H9 (cell line): Measurements from ENCODE around the gene FAM180B. TPM values are rescaled to one million over a fixed set of nuclear protein-coding genes. Genes with fewer than 3 reads are reported as not detected.
A peak's percentile ranks its signal among the peaks of the same experiment; 100 is the strongest.

Experiments used
- DNase-seq: peaks from one replicate; pipeline ENCODE4 v3.0.0-alpha.2; 2017
- H2AFZ ChIP-seq: one replicate; pipeline ENCODE4 v1.6.1; 2013; ENCODE audit warnings: mild to moderate bottlenecking, low read length, control low read depth, moderate library complexity
- H2AK5ac ChIP-seq: 2 replicates; pipeline ENCODE4 v1.6.1; 2013; ENCODE audit warnings: low read length, control low read depth, mixed read lengths; ENCODE audit not compliant: insufficient read length
- H2BK120ac ChIP-seq: one replicate; pipeline ENCODE4 v1.6.1; 2013; ENCODE audit warnings: low read depth, mild to moderate bottlenecking, low read length, control low read depth, inconsistent platforms; ENCODE audit not compliant: poor library complexity, severe bottlenecking
- H2BK12ac ChIP-seq: 2 replicates; pipeline ENCODE4 v1.6.1; 2013; ENCODE audit warnings: low read length, control low read depth, mixed read lengths, low read depth; ENCODE audit not compliant: insufficient read length
- H2BK15ac ChIP-seq: 2 replicates; pipeline ENCODE4 v1.6.1; 2013; ENCODE audit warnings: low read depth, low read length, control low read depth
- H2BK20ac ChIP-seq: one replicate; pipeline ENCODE4 v1.6.1; 2013; ENCODE audit warnings: low read depth, mild to moderate bottlenecking, low read length, control low read depth, inconsistent platforms; ENCODE audit not compliant: poor library complexity, severe bottlenecking
- H2BK5ac ChIP-seq: 2 replicates; pipeline ENCODE4 v1.6.1; 2013; ENCODE audit warnings: low read length, control low read depth, mixed read lengths; ENCODE audit not compliant: insufficient read length
- H3K14ac ChIP-seq: 2 replicates; pipeline ENCODE4 v1.6.1; 2013; ENCODE audit warnings: low read length, control low read depth; ENCODE audit not compliant: insufficient read depth
- H3K18ac ChIP-seq: 2 replicates; pipeline ENCODE4 v1.6.1; 2013; ENCODE audit warnings: low read depth, mild to moderate bottlenecking, mixed read lengths, low read length, control low read depth; ENCODE audit not compliant: insufficient read length
- H3K23ac ChIP-seq: 2 replicates; pipeline ENCODE4 v1.6.1; 2013; ENCODE audit warnings: low read length, control low read depth, mixed read lengths, low read depth; ENCODE audit not compliant: insufficient read length
- H3K23me2 ChIP-seq: 2 replicates; pipeline ENCODE4 v1.6.1; 2013; ENCODE audit warnings: low read depth, mild to moderate bottlenecking, mixed read lengths, low read length, control low read depth; ENCODE audit not compliant: insufficient read length, poor library complexity, severe bottlenecking
- H3K27ac ChIP-seq: 2 replicates; pipeline ENCODE4 v1.5.1; 2013; ENCODE audit warnings: low read length, control low read depth, mixed read lengths, low read depth; ENCODE audit not compliant: insufficient read length
- H3K27me3 ChIP-seq: 2 replicates; pipeline ENCODE4 v1.6.1; 2013; ENCODE audit warnings: low read length, control low read depth, inconsistent platforms; ENCODE audit not compliant: insufficient read depth
- H3K4ac ChIP-seq: 2 replicates; pipeline ENCODE4 v1.6.1; 2013; ENCODE audit warnings: low read depth, mild to moderate bottlenecking, control low read depth, inconsistent platforms, low read length, moderate library complexity
- H3K4me1 ChIP-seq: 2 replicates; pipeline ENCODE4 v1.6.1; 2013; ENCODE audit warnings: low read length, control low read depth, inconsistent platforms; ENCODE audit not compliant: insufficient read depth
- H3K4me2 ChIP-seq: 2 replicates; pipeline ENCODE4 v1.6.1; 2013; ENCODE audit warnings: low read length, control low read depth, mixed read lengths; ENCODE audit not compliant: insufficient read length, insufficient read depth
- H3K56ac ChIP-seq: 2 replicates; pipeline ENCODE4 v1.6.1; 2013; ENCODE audit warnings: low read depth, mild to moderate bottlenecking, mixed read lengths, low read length, control low read depth; ENCODE audit not compliant: insufficient read length
- H3K79me1 ChIP-seq: 2 replicates; pipeline ENCODE4 v1.6.1; 2013; ENCODE audit warnings: low read depth, mild to moderate bottlenecking, moderate library complexity, low read length, control low read depth, inconsistent platforms; ENCODE audit not compliant: insufficient read depth, poor library complexity, severe bottlenecking
- H3K79me2 ChIP-seq: 2 replicates; pipeline ENCODE4 v1.6.1; 2013; ENCODE audit warnings: low read length, control low read depth, inconsistent platforms; ENCODE audit not compliant: insufficient read depth
- H3K9ac ChIP-seq: 2 replicates; pipeline ENCODE4 v1.6.1; 2013; ENCODE audit warnings: low read length, control low read depth, mixed read lengths; ENCODE audit not compliant: insufficient read length; ENCODE audit errors: extremely low read depth
- H3K9me3 ChIP-seq: one replicate; pipeline ENCODE4 v1.6.1; 2013; ENCODE audit warnings: low read depth, low read length, inconsistent platforms; ENCODE audit not compliant: control insufficient read depth
- H3T11ph ChIP-seq: one replicate; pipeline ENCODE4 v1.6.1; 2013; ENCODE audit warnings: mild to moderate bottlenecking, low read length, control low read depth, inconsistent platforms
- H4K20me1 ChIP-seq: one replicate; pipeline ENCODE4 v1.6.1; 2013; ENCODE audit not compliant: control insufficient read depth, insufficient read length, insufficient read depth
- H4K5ac ChIP-seq: 2 replicates; pipeline ENCODE4 v1.6.1; 2013; ENCODE audit warnings: low read depth, mild to moderate bottlenecking, mixed read lengths, low read length, control low read depth; ENCODE audit not compliant: insufficient read length
- H4K8ac ChIP-seq: replicated peaks from 2 replicates; pipeline ENCODE4 v1.6.1; 2013; ENCODE audit warnings: low read length, control low read depth, mixed read lengths, low read depth; ENCODE audit not compliant: insufficient read length
- H4K91ac ChIP-seq: 2 replicates; pipeline ENCODE4 v1.6.1; 2013; ENCODE audit warnings: low read depth, mild to moderate bottlenecking, moderate library complexity, mixed read lengths, low read length, control low read depth; ENCODE audit not compliant: insufficient read length
- H3K27ac Mint-ChIP-seq, 3 experiments: 2 replicates in 2 of 3; 3 replicates in 1 of 3; pipeline ENCODE4 v1.8.0; 2020 to 2021; ENCODE audit warnings: mixed read lengths in 3 of 3, mild to moderate bottlenecking in 1 of 3, moderate library complexity in 1 of 3
- H3K27me3 Mint-ChIP-seq: 2 replicates; pipeline ENCODE4 v1.8.0; 2021; ENCODE audit warnings: low read depth, mild to moderate bottlenecking, moderate library complexity, mixed read lengths
- H3K36me3 Mint-ChIP-seq, 3 experiments: 2 replicates in 2 of 3; 3 replicates in 1 of 3; pipeline ENCODE4 v1.8.0; 2020 to 2021; ENCODE audit warnings: low read depth in 3 of 3, mixed read lengths in 3 of 3; ENCODE audit not compliant: insufficient read depth in 1 of 3
- H3K4me1 Mint-ChIP-seq, 2 experiments: 2 replicates each; pipeline ENCODE4 v1.8.0; 2020; ENCODE audit warnings: mixed read lengths in 2 of 2
- H3K4me3 Mint-ChIP-seq, 2 experiments: 2 replicates in 1 of 2; 3 replicates in 1 of 2; pipeline ENCODE4 v1.8.0; 2020 to 2021; ENCODE audit warnings: mild to moderate bottlenecking in 2 of 2, mixed read lengths in 2 of 2, moderate library complexity in 1 of 2
- H3K9me3 Mint-ChIP-seq, 2 experiments: 2 replicates in 1 of 2; 3 replicates in 1 of 2; pipeline ENCODE4 v1.8.0; 2020; ENCODE audit warnings: mild to moderate bottlenecking in 2 of 2, mixed read lengths in 2 of 2, moderate library complexity in 1 of 2
- CTCF ChIP-seq: fragments of 200-600 bp; sonication (generic); conservative IDR thresholded peaks from 3 replicates; pipeline ENCODE4 v1.8.0; 2021; ENCODE audit warnings: antibody characterized with exemption, mild to moderate bottlenecking
- WGBS: extraction: QIAGEN DNeasy Blood & Tissue Kit; methylation state at CpG from one replicate; pipeline ENCODE4 v1.1.7; 2013; ENCODE audit warnings: missing lambda C conversion rate, low lambda C conversion rate, mixed read lengths; ENCODE audit not compliant: insufficient read length; ENCODE audit errors: extremely low coverage; 5-methylcytosine and 5-hydroxymethylcytosine counted together
- total RNA-seq: library from RNA; stranded (reverse); gene quantifications from 2 replicates; pipeline ENCODE4 v1.2.1, GENCODE V29; 2021

The FAM180B gene
- total RNA-seq, 1 experiment from 2014 or later, result 0.37 TPM

- Mint-ChIP-seq H3K36me3 (peaks cover 19 to 31% (median 25%) of the 10 kb centered on the region in 3 experiments; a peak in 6 of 7 replicates), H3K27ac (peak overlapping the region in 2 of 3 experiments; percentile 19 to 39; a peak in 3 of 7 replicates), H3K4me3 (no peak overlapping the region), H3K9me3 (no peaks in the 10 kb centered on the region; a peak in 1 of 5 replicates), H3K4me1 (peaks cover 0 to 6% of the 10 kb centered on the region in 2 experiments; a peak in 2 of 4 replicates), H3K27me3 (peaks cover 5% of the 10 kb centered on the region)
- no peaks in the 10 kb centered on the region for H3K9me3 ChIP-seq
- no peak overlapping the region for H2BK120ac ChIP-seq
- no peaks in the 10 kb centered on the region for H4K20me1 ChIP-seq
- no peak overlapping the region for H2BK12ac ChIP-seq
- H2BK15ac ChIP-seq, result no peak overlapping the region
- DNase-seq, result no peak
- H4K8ac ChIP-seq, result no peak overlapping the region
- H3K79me1 ChIP-seq, result no peaks in the 10 kb centered on the region
- no CpG with 5 or more reads among the region's 6 CpGs for WGBS
- H3K56ac ChIP-seq, result no peak overlapping the region
- no peak overlapping the region for H3K4me2 ChIP-seq
- H3K23ac ChIP-seq, result no peak overlapping the region
- H3K23me2 ChIP-seq, result no peaks in the 10 kb centered on the region
- no peak overlapping the region for H3K4ac ChIP-seq
- no peak overlapping the region for H3K27ac ChIP-seq
- no peak overlapping the region for H4K5ac ChIP-seq
- H3K4me1 ChIP-seq, result no peaks in the 10 kb centered on the region
- no peak overlapping the region for H3K18ac ChIP-seq
- H4K91ac ChIP-seq, result no peak overlapping the region
- H3K14ac ChIP-seq, result no peak overlapping the region; the same call in 1 of the 2 replicates
- no peak overlapping the region for H3K9ac ChIP-seq
- no peak overlapping the region for H2AK5ac ChIP-seq
- no peak overlapping the region for H2AFZ ChIP-seq
- no peak overlapping the region for H2BK20ac ChIP-seq
- H2BK5ac ChIP-seq, result no peak overlapping the region
- H3T11ph ChIP-seq, result no peak overlapping the region
- H3K79me2 ChIP-seq, result no peaks in the 10 kb centered on the region
- no peaks in the 10 kb centered on the region for H3K27me3 ChIP-seq
- TF ChIP-seq CTCF, result no peak
Measured at GRCh38 chr11:47587039-47587716, 700 bp downstream of the FAM180B start.
